Measurements from ENCODE around the gene GRIK2.

GRIK2 gene

GRCh38 chr6:101458336-101458735 is 64.8 kb downstream of the GRIK2 start:
- no peak for DNase-seq (ENCODE audit: low spot score)

GRCh38 chr6:101458826-101459225 is 65.3 kb downstream of the GRIK2 start:
- no peak for DNase-seq (ENCODE audit: low spot score)

- DNase-seq (ENCODE audit: low spot score): no peak
These were observed 69.1 kb downstream of the GRIK2 start for GRCh38 chr6:101462576-101462975.

- DNase-seq (ENCODE audit: low spot score): no peak
These were observed 72.4 kb downstream of the GRIK2 start for GRCh38 chr6:101465863-101466262.

GRCh38 chr6:101477436-101477835 is 83.9 kb downstream of the GRIK2 start:
- DNase-seq (ENCODE audit: low spot score): no peak

GRCh38 chr6:101478891-101479290 is 85.4 kb downstream of the GRIK2 start:
- DNase-seq (ENCODE audit: low spot score): no peak

- no peak for DNase-seq (ENCODE audit: low spot score)
These were observed 89.1 kb downstream of the GRIK2 start for GRCh38 chr6:101482606-101483005.

- DNase-seq (ENCODE audit: low spot score): no peak
These were observed 91.3 kb downstream of the GRIK2 start for GRCh38 chr6:101484781-101485180.

- DNase-seq (ENCODE audit: low spot score): no peak
These were observed 92.6 kb downstream of the GRIK2 start for GRCh38 chr6:101486124-101486523.

- DNase-seq (ENCODE audit: low spot score): no peak
These were observed 93.2 kb downstream of the GRIK2 start for GRCh38 chr6:101486726-101487125.

GRCh38 chr6:101489456-101489855 is 95.9 kb downstream of the GRIK2 start:
- no peak for DNase-seq (ENCODE audit: low spot score)

- no peak for DNase-seq (ENCODE audit: low spot score)
These were observed 97.3 kb downstream of the GRIK2 start for GRCh38 chr6:101490857-101491256.

- DNase-seq (ENCODE audit: low spot score): no peak
These were observed 109.3 kb downstream of the GRIK2 start for GRCh38 chr6:101502818-101503217.

GRCh38 chr6:101509536-101509935 is 116.0 kb downstream of the GRIK2 start:
- no peak for DNase-seq (ENCODE audit: low spot score)

GRCh38 chr6:101513181-101513580 is 119.7 kb downstream of the GRIK2 start:
- no peak for DNase-seq (ENCODE audit: low spot score)

- no peak for DNase-seq (ENCODE audit: low spot score)
These were observed 123.1 kb downstream of the GRIK2 start for GRCh38 chr6:101516578-101516977.

- no peak for DNase-seq (ENCODE audit: low spot score)
These were observed 124.1 kb downstream of the GRIK2 start for GRCh38 chr6:101517632-101518031.

GRCh38 chr6:101522254-101522653 is 128.7 kb downstream of the GRIK2 start:
- DNase-seq (ENCODE audit: low spot score): no peak

- no peak for DNase-seq (ENCODE audit: low spot score)
These were observed 134.0 kb downstream of the GRIK2 start for GRCh38 chr6:101527467-101527866.

GRCh38 chr6:101528801-101529200 is 135.3 kb downstream of the GRIK2 start:
- no peak for DNase-seq (ENCODE audit: low spot score)

GRCh38 chr6:101531538-101531937 is 138.0 kb downstream of the GRIK2 start:
- no peak for DNase-seq (ENCODE audit: low spot score)

GRCh38 chr6:101534386-101534785 is 140.9 kb downstream of the GRIK2 start:
- DNase-seq (ENCODE audit: low spot score): no peak

GRCh38 chr6:101534821-101535220 is 141.3 kb downstream of the GRIK2 start:
- no peak for DNase-seq (ENCODE audit: low spot score)

GRCh38 chr6:101537753-101538316 is 144.3 kb downstream of the GRIK2 start:
- no peak for DNase-seq (ENCODE audit: low spot score)

All from putamen (tissue), 1 donor.